ENCODE data around the gene TPX2. TPM values are rescaled to one million over a fixed set of nuclear protein-coding genes. Genes with fewer than 3 reads are reported as not detected.

Gene TPX2
- total and polyA plus RNA-seq, 10 of the 15 experiments (the other 5 are each of a cell fraction or from before 2014, with no cell fraction given): 29.7 to 144 (median 89.0) TPM

- RAD21 ChIA-PET (ENCODE audit: unreplicated experiment): interaction anchor here (1.3 to 1.5 kb wide), 2 partner anchors 28 to 117 kb away, joined by 3 to 4 read pairs; no protein-coding TSS in a partner anchor
- in situ Hi-C loops (cut with MboI): no loop called here
- no peak for ATAC-seq
- no peak overlapping the region for H3K4me3 ChIP-seq
- TF ChIP-seq CBX3 (IDR thresholded peaks at IDR 0.05; ENCODE audit: borderline replicate concordance, low read depth) (no peak), ZNF592 (IDR thresholded peaks at IDR 0.05) (no peak), CBX5 (IDR thresholded peaks at IDR 0.05; ENCODE audit: low read depth) (no peak), CTCF (IDR thresholded peaks at IDR 0.05 in 2 of 3, conservative IDR thresholded peaks at IDR 0.05 in 1 of 3; ENCODE audit: control insufficient read depth in 2 of 3, extremely low read depth in 1 of 3, insufficient read depth in 1 of 3, low read depth in 3 of 3, low read length in 3 of 3) (no peak), SPI1 (IDR thresholded peaks at IDR 0.05; ENCODE audit: borderline replicate concordance, insufficient read depth, low read depth, low read length) (no peak), NFYB (IDR thresholded peaks at IDR 0.05; ENCODE audit: insufficient read depth, low read depth, low read length) (no peak), BHLHE40 (IDR thresholded peaks at IDR 0.05; ENCODE audit: borderline replicate concordance in 1 of 2, low read depth in 2 of 2, low read length in 1 of 2) (no peak), NR2F1 (conservative IDR thresholded peaks at IDR 0.05) (no peak), SRF (IDR thresholded peaks at IDR 0.05; ENCODE audit: low read depth in 2 of 2, low read length in 2 of 2) (no peak), IRF3 (IDR thresholded peaks at IDR 0.05) (no peak), EP300 (IDR thresholded peaks at IDR 0.05; ENCODE audit: borderline replicate concordance in 1 of 2, control insufficient read depth in 1 of 2, low read depth in 2 of 2, low read length in 2 of 2) (no peak), POLR2A (IDR thresholded peaks at IDR 0.05; ENCODE audit: low read depth, low read length) (no peak), USF2 (IDR thresholded peaks at IDR 0.05; ENCODE audit: borderline replicate concordance, low read depth, low read length) (no peak), NFYA (IDR thresholded peaks at IDR 0.05; ENCODE audit: borderline replicate concordance, low read depth, low read length) (no peak)
- no peaks in the 10 kb centered on the region for H4K20me1 ChIP-seq (ENCODE audit: control insufficient read depth, insufficient read depth)
- no TSS peak for BruUV-seq (replicated peaks)
- no peak for DNase-seq (ENCODE audit: low read depth, low spot score)
- intact Hi-C loops (cut with micrococcal nuclease; ENCODE audit: unreplicated experiment): no loop called here
- POLR2A ChIA-PET: interaction anchor here (1.5 kb wide), 1 partner anchor 9 kb away, joined by 3 read pairs; no protein-coding TSS in a partner anchor
- H3K36me3 ChIP-seq (ENCODE audit: control insufficient read depth in 2 of 2, insufficient read depth in 2 of 2, low read length in 1 of 2): peaks cover 0 to 3% of the 10 kb centered on the region in 2 experiments; a peak in 3 of 4 replicates
- H3K27ac ChIP-seq (ENCODE audit: control insufficient read depth, insufficient read depth): no peak overlapping the region
- H3K4me2 ChIP-seq (ENCODE audit: control insufficient read depth, insufficient read depth): no peak overlapping the region
- WGBS (ENCODE audit: insufficient coverage, insufficient replicate concordance, low lambda C conversion rate, missing lambda C conversion rate): 100% methylated on average over 1 of the region's 1 CpG
- no peak for FAIRE-seq
- no peak overlapping the region; the same call in 1 of the 2 replicates for H2AFZ ChIP-seq (ENCODE audit: control insufficient read depth, low read depth, low read length)
- SMC1A ChIA-PET (ENCODE audit: uncharacterized antibody, unreplicated experiment): interaction anchor here (2.6 kb wide), 1 partner anchor 12 kb away, joined by 6 read pairs; no protein-coding TSS in a partner anchor
- H3K79me2 ChIP-seq (ENCODE audit: control insufficient read depth, insufficient read depth, low read length): peaks cover 66% of the 10 kb centered on the region
- H3K4me1 ChIP-seq (ENCODE audit: control insufficient read depth, insufficient read depth, low read length): no peaks in the 10 kb centered on the region
- CTCF ChIA-PET: interaction anchor here (0.6 to 1.9 kb wide), 4 partner anchors 8 to 90 kb away, joined by 3 to 6 read pairs (median 4); no protein-coding TSS in a partner anchor
- H3K9ac ChIP-seq (ENCODE audit: control insufficient read depth, insufficient read depth, low read length): no peak overlapping the region
- no peaks in the 10 kb centered on the region for H3K9me3 ChIP-seq (replicated peaks; ENCODE audit: control insufficient read depth, insufficient read depth, low read length)
- no peaks in the 10 kb centered on the region for H3K27me3 ChIP-seq (replicated peaks in 1 of 2; ENCODE audit: control insufficient read depth in 2 of 2, insufficient read depth in 2 of 2, low read length in 1 of 2)
Measured at GRCh38 chr20:31751126-31751525, 12.0 kb downstream of the TPX2 start.
